Endothelial cell of umbilical vein (primary cell): Measurements from ENCODE around the gene DOP1B.

ENCODE experiments used
- CTCF ChIP-seq, 2 donors: IDR thresholded peaks; 1 replicate in 1 of 2; 2 replicates in 1 of 2; pipeline ENCODE4 v1.5.1; 2011; ENCODE audit warnings: low read length in 2 of 2, mild to moderate bottlenecking in 2 of 2, moderate library complexity in 2 of 2, control low read depth in 1 of 2, inconsistent platforms in 1 of 2, low read depth in 1 of 2; ENCODE audit not compliant: insufficient read depth in 1 of 2; ENCODE audit errors: extremely low read depth in 1 of 2
- EZH2 ChIP-seq: IDR thresholded peaks from 2 replicates; pipeline ENCODE4 v1.6.1; 2012; ENCODE audit warnings: borderline replicate concordance, low read depth, mild to moderate bottlenecking, moderate library complexity, low read length, inconsistent platforms; ENCODE audit not compliant: severe bottlenecking
- FOS ChIP-seq: IDR thresholded peaks from 2 replicates; pipeline ENCODE4 v1.6.1; 2011; ENCODE audit warnings: mild to moderate bottlenecking, low read length, moderate library complexity, borderline replicate concordance; ENCODE audit not compliant: insufficient read depth
- GATA2 ChIP-seq: IDR thresholded peaks from 2 replicates; pipeline ENCODE4 v1.7.0; 2011; ENCODE audit warnings: low read depth, mild to moderate bottlenecking, moderate library complexity, mixed read lengths, low read length; ENCODE audit not compliant: insufficient read length, insufficient read depth
- JUN ChIP-seq: IDR thresholded peaks from 2 replicates; pipeline ENCODE4 v1.6.1; 2011; ENCODE audit warnings: borderline replicate concordance, low read depth; ENCODE audit not compliant: insufficient read length, insufficient read depth
- MAX ChIP-seq: IDR thresholded peaks from 2 replicates; pipeline ENCODE4 v1.6.1; 2011; ENCODE audit not compliant: insufficient read depth, insufficient read length
- POLR2AphosphoS5 ChIP-seq: IDR thresholded peaks from 2 replicates; pipeline ENCODE4 v1.6.1; 2012; ENCODE audit warnings: low read depth, mild to moderate bottlenecking, control low read depth, low read length, moderate library complexity; ENCODE audit not compliant: insufficient read depth

DNA sequence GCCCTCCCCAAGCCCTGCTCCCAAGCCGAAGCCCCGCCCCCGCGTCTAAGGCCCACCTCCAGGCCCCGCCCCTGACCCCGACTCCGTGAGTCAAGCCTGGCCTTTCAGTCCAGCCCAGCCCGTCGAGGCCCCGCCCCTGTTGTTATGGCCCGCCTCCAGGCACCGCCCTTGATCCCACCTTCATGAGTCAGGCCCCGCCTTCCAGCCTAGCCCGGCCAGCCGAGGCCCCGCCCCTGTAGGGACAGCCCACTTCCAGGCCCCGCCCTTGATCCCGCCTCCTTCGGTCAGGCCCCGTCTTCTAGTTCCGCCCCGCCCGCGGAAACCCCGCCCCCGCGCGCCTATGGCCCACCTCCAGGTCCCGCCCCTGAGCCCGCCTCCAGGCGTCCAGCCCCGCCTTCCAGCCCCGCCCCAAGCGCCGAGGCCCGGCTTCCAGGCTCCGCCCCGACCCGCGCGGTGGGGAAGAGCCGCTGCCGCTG is 247 bp upstream of the DOP1B start:
- TF ChIP-seq GATA2 (no peak), CTCF (IDR thresholded peaks at IDR 0.05; ENCODE audit: extremely low read depth in 1 of 2, insufficient read depth in 1 of 2, low read depth in 1 of 2, low read length in 2 of 2) (no peak), MAX (no peak), JUN (no peak), POLR2AphosphoS5 (peak; percentile 18), FOS (no peak), EZH2 (no peak)
